ENCODE measurements around the gene NEUROG2. TPM values are rescaled to one million over a fixed set of nuclear protein-coding genes. Genes with fewer than 3 reads are reported as not detected.
A peak's percentile ranks its signal among the peaks of the same experiment; 100 is the strongest.
"Not testable (repeated sequence)": the region's sequence is repeated elsewhere in the genome, so short reads cannot be mapped to it uniquely, and the experiment has no call there.

Gene NEUROG2
- total RNA-seq, 1 experiment from 2014 or later, result not detected

DNA sequence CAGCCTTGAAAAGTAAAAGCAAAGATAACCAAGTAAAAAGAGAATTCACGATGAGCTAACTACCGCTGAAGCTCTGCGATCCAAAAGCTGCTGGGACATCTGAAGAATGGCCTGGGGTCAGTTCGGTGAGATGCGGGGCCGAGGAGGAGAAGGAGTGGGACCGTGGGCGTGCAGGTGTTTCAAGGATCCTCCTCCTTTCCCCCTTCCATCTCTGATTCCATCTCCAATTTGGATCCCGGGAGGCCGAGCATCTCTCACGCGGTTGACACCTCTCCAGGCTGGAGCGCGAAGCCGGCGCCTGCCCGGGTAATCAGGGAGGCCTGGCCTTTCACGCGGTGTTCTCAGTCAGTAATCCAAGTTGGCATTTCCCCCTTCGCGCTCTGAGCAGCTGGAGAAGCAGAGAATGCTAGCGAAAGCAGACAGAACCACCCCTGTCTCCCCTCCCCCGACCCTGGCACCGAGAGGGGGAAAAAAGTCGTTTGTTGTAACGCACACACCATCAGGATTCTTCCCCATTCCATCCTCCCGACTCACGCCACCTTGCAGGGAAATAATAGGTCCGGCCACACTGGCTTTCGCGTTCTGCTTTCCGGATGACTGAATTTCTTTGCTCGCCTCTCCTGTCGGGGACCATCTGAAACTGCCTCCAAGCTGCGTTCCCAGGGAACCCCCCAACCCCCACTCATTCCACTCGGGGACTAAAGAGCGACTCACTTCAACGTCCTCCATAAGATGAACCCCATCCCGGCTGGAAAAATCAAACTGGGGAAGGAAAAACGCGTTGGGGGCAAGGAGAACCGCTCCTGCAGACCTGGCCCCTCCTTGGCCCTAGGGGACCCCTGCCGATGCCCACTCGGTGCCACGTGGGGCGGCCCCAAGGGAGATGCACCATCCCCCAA is 6.5 kb downstream of the NEUROG2 start:
- DNase-seq (ENCODE audit: low read depth), result peak; percentile 31
- in situ Hi-C loops (cut with HindIII; ENCODE audit: low pct_unique_long_range_greater_than_20kb, low sequenced_read_pairs), result no loop called here

DNA sequence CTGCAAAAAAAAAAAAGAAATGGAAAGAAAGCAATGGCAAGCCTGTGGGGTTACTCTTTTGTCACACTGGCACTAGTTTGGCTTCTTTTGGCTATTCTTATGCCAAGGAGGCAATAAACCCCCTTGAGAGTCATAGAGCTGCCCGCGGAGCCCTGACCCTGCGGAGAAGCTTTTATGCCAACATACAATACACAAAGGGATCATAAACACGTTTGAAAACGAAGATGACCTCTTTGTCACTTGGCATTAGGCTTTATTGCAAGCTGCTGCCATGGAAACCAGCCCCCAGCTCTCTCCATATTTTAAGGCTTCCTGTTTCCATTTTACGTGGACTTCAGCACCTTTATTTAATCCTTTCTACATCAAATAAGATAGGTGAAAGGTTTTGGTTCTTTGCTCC is 7.6 kb downstream of the NEUROG2 start:
- in situ Hi-C loops (cut with HindIII; ENCODE audit: low pct_unique_long_range_greater_than_20kb, low sequenced_read_pairs), result no loop called here

DNA sequence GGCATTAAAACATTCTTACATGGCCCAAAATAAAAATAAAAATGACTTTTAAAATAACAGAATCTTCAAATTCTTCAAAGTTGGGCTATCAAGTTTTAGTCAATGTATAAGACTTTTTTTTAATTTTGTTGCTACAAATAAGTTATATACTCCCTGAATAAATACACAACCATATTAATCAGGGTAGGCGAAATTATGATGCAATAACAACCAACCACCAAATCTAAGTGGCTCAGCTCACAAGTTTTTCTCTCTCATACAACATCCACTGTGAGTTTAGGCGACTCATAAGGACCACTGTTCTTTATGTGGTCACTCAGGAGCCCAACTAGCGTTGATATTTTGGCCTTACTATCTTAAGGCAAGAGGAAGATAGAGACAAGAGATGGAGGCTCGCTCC is 11.2 kb downstream of the NEUROG2 start:
- DNase-seq (ENCODE audit: low read depth), result no peak
- in situ Hi-C loops (cut with HindIII; ENCODE audit: low pct_unique_long_range_greater_than_20kb, low sequenced_read_pairs), result no loop called here

More for the DNA sequence above, 7.6 kb downstream of the NEUROG2 start:
- DNase-seq (ENCODE audit: low read depth), result no peak

DNA sequence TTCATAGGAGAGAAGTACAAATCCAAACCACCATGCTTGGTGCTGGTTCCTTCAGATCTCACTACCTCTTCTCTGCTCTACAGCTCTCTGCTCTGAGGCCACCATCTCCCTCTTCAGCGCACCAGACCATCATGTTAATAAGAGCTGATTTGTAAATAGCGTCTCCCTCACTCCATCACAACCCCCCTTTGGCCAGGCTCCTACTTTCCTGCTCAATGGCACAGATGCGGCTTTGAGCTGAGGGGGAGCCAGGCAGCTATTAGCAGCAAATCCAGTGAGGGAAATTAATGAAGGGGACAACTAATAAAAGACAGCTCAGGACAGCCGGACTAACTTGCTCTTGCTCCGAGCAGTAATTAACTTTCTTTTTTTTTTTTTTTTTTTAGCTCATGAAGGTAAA is 13.1 kb downstream of the NEUROG2 start:
- in situ Hi-C loops (cut with HindIII; ENCODE audit: low pct_unique_long_range_greater_than_20kb, low sequenced_read_pairs), result no loop called here
- no peak for DNase-seq (ENCODE audit: low read depth)

DNA sequence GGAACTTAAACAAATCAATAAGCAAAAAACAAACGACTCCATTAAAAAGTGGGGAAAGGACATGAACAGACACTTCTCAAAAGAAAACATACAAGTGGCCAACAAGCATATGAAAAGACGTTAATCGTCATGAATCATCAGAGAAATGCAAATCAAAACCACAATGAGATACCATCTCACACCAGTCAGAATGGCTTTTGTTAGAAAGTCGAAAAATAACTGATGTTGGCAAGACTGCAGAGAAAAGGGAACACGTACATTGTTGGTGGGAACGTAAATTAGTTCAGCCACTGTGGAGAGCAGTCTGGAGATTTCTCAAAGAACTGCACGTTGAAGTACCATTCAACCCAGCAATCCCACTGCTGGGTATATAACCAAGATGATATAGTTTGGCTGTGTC is 23.7 kb downstream of the NEUROG2 start:
- DNase-seq (ENCODE audit: low read depth), result no peak
- in situ Hi-C loops (cut with HindIII; ENCODE audit: low pct_unique_long_range_greater_than_20kb, low sequenced_read_pairs), result no loop called here

DNA sequence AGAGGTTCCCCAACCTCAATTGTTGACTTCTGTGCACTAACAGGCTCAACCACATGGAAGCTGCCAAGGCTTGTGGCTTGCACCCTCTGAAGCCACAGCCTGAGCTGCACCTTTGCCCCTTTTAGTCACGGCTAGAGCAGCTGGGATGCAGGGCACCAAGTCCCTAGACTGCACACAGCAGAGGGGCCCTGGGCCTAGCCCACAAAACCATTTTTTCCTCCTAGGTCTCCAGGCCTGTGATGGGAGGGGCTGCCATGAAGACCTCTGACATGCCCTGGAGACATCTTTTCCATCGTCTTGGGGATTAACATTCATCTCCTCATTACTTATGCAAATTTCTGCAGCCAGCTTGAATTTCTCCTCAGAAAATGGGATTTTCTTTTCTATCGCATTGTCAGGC is 25.2 kb downstream of the NEUROG2 start:
- DNase-seq (ENCODE audit: low read depth); in situ Hi-C loops (cut with HindIII; ENCODE audit: low pct_unique_long_range_greater_than_20kb, low sequenced_read_pairs): not testable (repeated sequence)

DNA sequence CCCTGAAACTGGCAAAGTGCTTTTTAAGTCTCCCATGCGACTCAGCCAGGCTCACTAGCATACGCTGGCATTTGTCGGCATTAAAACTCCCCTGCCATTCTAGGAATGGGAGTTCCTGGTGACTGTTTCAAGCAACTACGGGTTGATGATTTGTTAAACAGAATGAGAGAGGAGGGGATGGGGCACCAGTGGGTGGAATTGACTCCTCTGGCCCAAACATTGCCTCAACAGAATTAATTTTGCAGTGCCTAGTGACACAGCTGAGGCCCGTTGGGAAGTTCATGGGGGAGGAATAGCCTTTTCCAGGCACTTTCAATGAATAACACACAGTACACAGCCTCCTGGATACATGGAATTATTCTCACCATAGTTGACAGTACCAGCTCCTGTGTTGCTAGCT is 30.1 kb downstream of the NEUROG2 start:
- in situ Hi-C loops (cut with HindIII; ENCODE audit: low pct_unique_long_range_greater_than_20kb, low sequenced_read_pairs), result no loop called here
- DNase-seq (ENCODE audit: low read depth), result no peak

DNA sequence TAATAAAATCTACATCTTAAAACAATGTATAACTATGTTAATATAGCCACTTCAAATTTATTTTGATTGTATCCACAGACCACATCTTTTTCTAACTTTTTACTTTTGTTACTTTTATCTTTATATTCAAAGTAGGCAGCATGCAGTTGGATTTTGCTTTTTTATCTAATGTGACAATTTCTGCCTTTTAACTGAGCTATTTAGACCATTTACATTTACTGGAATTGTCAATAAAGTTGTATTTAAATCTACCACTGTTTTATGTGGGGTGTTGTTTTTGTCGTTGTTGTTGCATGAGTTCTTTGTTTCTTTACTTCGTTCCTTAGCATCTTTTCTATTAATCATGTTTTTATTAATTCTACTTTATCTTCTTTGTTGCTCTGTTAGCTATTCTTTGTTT is 42.0 kb downstream of the NEUROG2 start:
- no peak for DNase-seq (ENCODE audit: low read depth)
- in situ Hi-C loops (cut with HindIII; ENCODE audit: low pct_unique_long_range_greater_than_20kb, low sequenced_read_pairs), result no loop called here

DNA sequence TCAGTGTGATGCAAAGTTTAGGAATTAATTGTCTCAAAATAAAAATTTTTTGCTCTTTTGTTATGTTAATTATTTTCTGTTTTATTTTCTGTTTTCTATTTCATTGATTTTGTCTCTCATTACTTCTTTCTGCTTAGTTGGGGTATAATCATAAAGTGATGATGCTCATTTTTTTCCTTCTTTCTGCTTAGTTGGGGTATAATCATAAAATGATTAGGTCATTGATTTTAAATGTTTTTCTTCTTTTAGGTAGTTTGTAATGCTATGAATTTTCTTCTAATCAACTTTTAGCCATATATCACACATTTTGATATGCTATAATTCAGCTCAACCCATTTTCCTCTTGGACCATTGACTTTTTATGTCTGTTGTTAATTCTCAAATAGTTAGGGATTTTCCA is 43.7 kb downstream of the NEUROG2 start:
- DNase-seq (ENCODE audit: low read depth), result no peak
- in situ Hi-C loops (cut with HindIII; ENCODE audit: low pct_unique_long_range_greater_than_20kb, low sequenced_read_pairs), result no loop called here

Other genes starting within 250 kb of the NEUROG2 start
- 6.0 and 6.5 TPM in 2 replicates for gene TIFA, start 230.3 kb downstream of the NEUROG2 start, total RNA-seq (2014; rRNA removed; shearing (Covaris generic); ENCODE audit: low replicate concordance)
- gene ALPK1, start 218.8 kb downstream of the NEUROG2 start, total RNA-seq (2014; rRNA removed; shearing (Covaris generic); ENCODE audit: low replicate concordance), result 2.5 and 5.3 TPM in 2 replicates
- 3.6 and 5.4 TPM in 2 replicates for gene ZGRF1, start 120.7 kb upstream of the NEUROG2 start, total RNA-seq (2014; rRNA removed; shearing (Covaris generic); ENCODE audit: low replicate concordance)
- 14.2 and 27.2 TPM in 2 replicates for gene LARP7, start 121.0 kb upstream of the NEUROG2 start, total RNA-seq (2014; rRNA removed; shearing (Covaris generic); ENCODE audit: low replicate concordance)